Liver (tissue), 9 donors: ENCODE data around the gene ITFG1. TPM values are rescaled to one million over a fixed set of nuclear protein-coding genes. Genes with fewer than 3 reads are reported as not detected.

Experiments used
- DNase-seq: peaks from one replicate; pipeline ENCODE4 v3.0.0-alpha.2; 2017; ENCODE audit warnings: low spot score
- H3K27ac ChIP-seq, 2 donors: one replicate each; pipeline ENCODE4 v1.7.0; 2013; ENCODE audit warnings: inconsistent platforms in 2 of 2, low read length in 2 of 2, control low read depth in 1 of 2, low read depth in 1 of 2, mild to moderate bottlenecking in 1 of 2
- H3K27me3 ChIP-seq, 4 donors: one replicate each; pipeline versions ENCODE4 v1.6.1 to v1.7.0; 2013; ENCODE audit warnings: low read length in 3 of 4, inconsistent platforms in 1 of 4, mild to moderate bottlenecking in 1 of 4, moderate library complexity in 1 of 4; ENCODE audit not compliant: control insufficient read depth in 4 of 4, insufficient read depth in 4 of 4
- H3K36me3 ChIP-seq, 4 donors: one replicate each; pipeline versions ENCODE4 v1.6.1 to v1.7.0; 2013; ENCODE audit warnings: low read length in 3 of 4, mild to moderate bottlenecking in 3 of 4, low read depth in 1 of 4, moderate library complexity in 1 of 4; ENCODE audit not compliant: control insufficient read depth in 4 of 4, insufficient read depth in 3 of 4
- H3K4me1 ChIP-seq, 4 donors: one replicate each; pipeline versions ENCODE4 v1.6.1 to v1.7.0; 2013; ENCODE audit warnings: low read length in 3 of 4, mild to moderate bottlenecking in 3 of 4, moderate library complexity in 1 of 4; ENCODE audit not compliant: control insufficient read depth in 4 of 4, insufficient read depth in 4 of 4
- H3K4me3 ChIP-seq, 3 donors: one replicate each; pipeline versions ENCODE4 v1.6.1 to v1.7.0; 2013; ENCODE audit warnings: low read length in 3 of 3, control low read depth in 1 of 3, low read depth in 1 of 3, mild to moderate bottlenecking in 1 of 3
- H3K9ac ChIP-seq, 2 donors: one replicate each; pipeline ENCODE4 v1.7.0; 2013; ENCODE audit warnings: low read length in 2 of 2, mild to moderate bottlenecking in 2 of 2, moderate library complexity in 2 of 2, control low read depth in 1 of 2, low read depth in 1 of 2
- H3K9me3 ChIP-seq, 4 donors: one replicate each; pipeline versions ENCODE4 v1.6.1 to v1.7.0; 2013; ENCODE audit warnings: low read length in 3 of 4; ENCODE audit not compliant: control insufficient read depth in 4 of 4
- EGR1 ChIP-seq, 2 donors: IDR thresholded peaks; 2 replicates each; pipeline ENCODE4 v1.6.1; 2016 to 2018; ENCODE audit warnings: antibody characterized with exemption in 2 of 2, low read depth in 2 of 2
- FOXA1 ChIP-seq: IDR thresholded peaks from 2 replicates; pipeline ENCODE4 v1.6.1; 2016; ENCODE audit warnings: antibody characterized with exemption
- FOXA2 ChIP-seq: IDR thresholded peaks from 2 replicates; pipeline ENCODE4 v1.6.1; 2016; ENCODE audit warnings: antibody characterized with exemption
- GABPA ChIP-seq, 2 donors: IDR thresholded peaks in 1 of 2; conservative IDR thresholded peaks in 1 of 2; 2 replicates each; pipeline ENCODE4 v1.6.1; 2016; ENCODE audit warnings: antibody characterized with exemption in 2 of 2, mild to moderate bottlenecking in 1 of 2, moderate library complexity in 1 of 2
- HNF4A ChIP-seq, 2 donors: conservative IDR thresholded peaks; 2 replicates each; pipeline ENCODE4 v1.6.1; 2016; ENCODE audit warnings: antibody characterized with exemption in 2 of 2, mild to moderate bottlenecking in 2 of 2
- HNF4G ChIP-seq: IDR thresholded peaks from 2 replicates; pipeline ENCODE4 v1.6.1; 2016; ENCODE audit warnings: antibody characterized with exemption
- JUND ChIP-seq, 2 donors: IDR thresholded peaks; 2 replicates each; pipeline ENCODE4 v1.6.1; 2016; ENCODE audit warnings: antibody characterized with exemption in 2 of 2
- NR2F2 ChIP-seq: IDR thresholded peaks from 2 replicates; pipeline ENCODE4 v1.6.1; 2016; ENCODE audit warnings: antibody characterized with exemption
- RAD21 ChIP-seq, 2 donors: IDR thresholded peaks; 2 replicates each; pipeline ENCODE4 v1.6.1; 2016; ENCODE audit warnings: antibody characterized with exemption in 2 of 2, mild to moderate bottlenecking in 2 of 2
- RXRA ChIP-seq, 2 donors: IDR thresholded peaks; 2 replicates each; pipeline ENCODE4 v1.6.1; 2017 to 2018; ENCODE audit warnings: antibody characterized with exemption in 2 of 2, mild to moderate bottlenecking in 1 of 2
- SP1 ChIP-seq: IDR thresholded peaks from 2 replicates; pipeline ENCODE4 v1.6.1; 2018; ENCODE audit warnings: antibody characterized with exemption, mild to moderate bottlenecking
- TAF1 ChIP-seq: conservative IDR thresholded peaks from 2 replicates; pipeline ENCODE4 v1.6.1; 2016; ENCODE audit warnings: antibody characterized with exemption, mild to moderate bottlenecking
- YY1 ChIP-seq: IDR thresholded peaks from 2 replicates; pipeline ENCODE4 v1.6.1; 2016; ENCODE audit warnings: antibody characterized with exemption, mild to moderate bottlenecking
- WGBS: extraction: QIAGEN DNeasy Blood & Tissue Kit; methylation state at CpG from one replicate; pipeline ENCODE4 v1.1.7; 2013; 5-methylcytosine and 5-hydroxymethylcytosine counted together
- polyA plus RNA-seq, 2 donors: library from polyadenylated mRNA; stranded (reverse) in 1 of 2; unstranded in 1 of 2; fragments of 200-250 nt in 1 of 2; fragments of >200 nt in 1 of 2; fragmentation: Nextera tagmentation in 1 of 2; extraction: Ambion mirVana in 1 of 2; gene quantifications; one replicate each; pipeline versions ENCODE4 v1.2.1 to v1.2.3, GENCODE V29; 2013 to 2015
- total RNA-seq, 2 donors: library from RNA; depleted of rRNA; stranded (reverse); fragments of >200 nt; gene quantifications; one replicate each; pipeline ENCODE4 v1.2.3, GENCODE V29; 2014
- TF ChIP-seq, protein P1 (sequence below): fragments of 150-350 bp; IDR thresholded peaks from 2 replicates; pipeline ENCODE4 v1.5.1; 2017; ENCODE audit warnings: improper control_type of control experiment, low read depth, low read length; ENCODE audit not compliant: missing input control
- TF ChIP-seq, protein P2 (sequence below): IDR thresholded peaks from 2 replicates; pipeline ENCODE4 v1.6.1; 2016; ENCODE audit warnings: antibody characterized with exemption
- TF ChIP-seq, protein P3 (sequence below): IDR thresholded peaks from 2 replicates; pipeline ENCODE4 v1.6.1; 2016; ENCODE audit warnings: antibody characterized with exemption
- TF ChIP-seq, protein P4 (sequence below): IDR thresholded peaks from 2 replicates; pipeline ENCODE4 v1.6.1; 2016; ENCODE audit warnings: antibody characterized with exemption, mild to moderate bottlenecking
- TF ChIP-seq, protein P5 (sequence below): IDR thresholded peaks from 2 replicates; pipeline ENCODE4 v1.6.1; 2016; ENCODE audit warnings: antibody characterized with exemption
- donor health status: healthy.
- donor health status: healthy.
- donor health status: healthy.
- donor health status: healthy.
- donor health status: healthy.

The ITFG1 gene
- total RNA-seq (10 to 100 TPM; 32.1 to 40.9 TPM), polyA plus RNA-seq (10 to 100 TPM; 31.1 to 51.0 TPM)

DNA sequence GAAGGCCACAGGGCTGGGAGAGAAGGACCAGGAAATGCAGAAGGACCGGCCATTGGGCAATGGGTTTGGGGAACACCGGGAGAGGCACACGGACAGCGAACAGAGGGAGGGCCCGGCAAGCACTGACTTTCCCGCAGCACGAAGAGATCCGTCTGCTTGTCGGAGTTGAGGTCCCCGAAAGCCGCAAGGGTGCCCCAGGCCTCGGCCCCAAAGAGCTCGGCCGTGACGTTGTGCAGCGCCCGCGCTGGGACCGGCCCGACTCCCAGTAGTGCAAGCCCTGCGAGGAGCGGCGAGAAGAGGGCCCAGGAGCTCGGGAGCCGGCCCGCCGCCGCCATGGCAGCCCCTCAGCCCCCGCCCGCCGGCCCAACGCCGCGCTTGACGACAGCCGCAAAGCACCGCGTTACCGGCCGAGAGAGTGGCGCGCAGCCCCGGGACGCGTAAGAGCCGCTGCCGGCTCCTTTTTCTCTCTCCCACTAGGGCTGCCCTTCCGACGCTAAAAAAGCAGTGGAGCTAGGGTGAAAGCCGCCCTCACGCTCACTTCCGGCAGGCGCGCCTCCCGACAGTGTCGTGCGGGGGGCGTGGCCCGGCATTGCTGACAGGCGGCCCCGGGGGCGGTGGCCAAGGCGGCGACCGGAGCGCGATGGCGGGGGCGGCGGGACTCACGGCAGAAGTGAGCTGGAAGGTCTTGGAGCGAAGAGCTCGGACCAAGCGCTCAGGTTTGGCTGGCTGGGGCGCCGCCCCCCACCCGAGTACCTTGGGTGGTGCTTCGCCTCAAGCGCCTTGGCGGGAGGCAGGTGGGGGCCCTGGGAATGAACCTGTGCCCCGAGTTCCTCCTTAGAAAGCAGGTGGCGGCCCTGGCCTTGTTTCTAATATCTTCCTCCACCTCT, at the start of gene ITFG1, which contains the start of gene PHKB:
Gene ITFG1, minus strand, starts transcription at position 353 of the 887 bp plus-strand sequence. Its CDS starts 18 bp downstream, at position 335.
Gene PHKB, plus strand, starts transcription at position 621 of the 887 bp plus-strand sequence. Its CDS starts 20 bp downstream, at position 641.
- peak within 1 kb of the TSS; percentile 93 to 95 for H3K9ac ChIP-seq
- H3K9me3 ChIP-seq = no peaks in the 10 kb centered on the region
- no peaks in the 10 kb centered on the region for H3K27me3 ChIP-seq
- peaks cover 0 to 5% (median 2%) of the 10 kb centered on the region in 4 donors for H3K36me3 ChIP-seq
- DNase-seq = peak; percentile 93
- H3K4me3 ChIP-seq = peak within 1 kb of the TSS; percentile 82 to 100 (median 95)
- under 1% methylated on average over 82 of the region's 82 CpGs for WGBS
- no peak for TF ChIP-seq FOXA1
- no peak for TF ChIP-seq RXRA (IDR thresholded peaks at IDR 0.05)
- TF ChIP-seq, protein P1, sequence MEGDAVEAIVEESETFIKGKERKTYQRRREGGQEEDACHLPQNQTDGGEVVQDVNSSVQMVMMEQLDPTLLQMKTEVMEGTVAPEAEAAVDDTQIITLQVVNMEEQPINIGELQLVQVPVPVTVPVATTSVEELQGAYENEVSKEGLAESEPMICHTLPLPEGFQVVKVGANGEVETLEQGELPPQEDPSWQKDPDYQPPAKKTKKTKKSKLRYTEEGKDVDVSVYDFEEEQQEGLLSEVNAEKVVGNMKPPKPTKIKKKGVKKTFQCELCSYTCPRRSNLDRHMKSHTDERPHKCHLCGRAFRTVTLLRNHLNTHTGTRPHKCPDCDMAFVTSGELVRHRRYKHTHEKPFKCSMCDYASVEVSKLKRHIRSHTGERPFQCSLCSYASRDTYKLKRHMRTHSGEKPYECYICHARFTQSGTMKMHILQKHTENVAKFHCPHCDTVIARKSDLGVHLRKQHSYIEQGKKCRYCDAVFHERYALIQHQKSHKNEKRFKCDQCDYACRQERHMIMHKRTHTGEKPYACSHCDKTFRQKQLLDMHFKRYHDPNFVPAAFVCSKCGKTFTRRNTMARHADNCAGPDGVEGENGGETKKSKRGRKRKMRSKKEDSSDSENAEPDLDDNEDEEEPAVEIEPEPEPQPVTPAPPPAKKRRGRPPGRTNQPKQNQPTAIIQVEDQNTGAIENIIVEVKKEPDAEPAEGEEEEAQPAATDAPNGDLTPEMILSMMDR = no peak
- peak; percentile 68 to 80 for TF ChIP-seq EGR1 (IDR thresholded peaks at IDR 0.05; ENCODE audit: low read depth in 2 of 2)
- TF ChIP-seq NR2F2 = no peak
- peak; percentile 54 for TF ChIP-seq TAF1
- no peak for TF ChIP-seq SP1
- TF ChIP-seq, protein P2, sequence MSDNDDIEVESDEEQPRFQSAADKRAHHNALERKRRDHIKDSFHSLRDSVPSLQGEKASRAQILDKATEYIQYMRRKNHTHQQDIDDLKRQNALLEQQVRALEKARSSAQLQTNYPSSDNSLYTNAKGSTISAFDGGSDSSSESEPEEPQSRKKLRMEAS = no peak
- TF ChIP-seq, protein P3, sequence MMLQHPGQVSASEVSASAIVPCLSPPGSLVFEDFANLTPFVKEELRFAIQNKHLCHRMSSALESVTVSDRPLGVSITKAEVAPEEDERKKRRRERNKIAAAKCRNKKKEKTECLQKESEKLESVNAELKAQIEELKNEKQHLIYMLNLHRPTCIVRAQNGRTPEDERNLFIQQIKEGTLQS = no peak
- no peak for TF ChIP-seq HNF4G
- TF ChIP-seq, protein P4, sequence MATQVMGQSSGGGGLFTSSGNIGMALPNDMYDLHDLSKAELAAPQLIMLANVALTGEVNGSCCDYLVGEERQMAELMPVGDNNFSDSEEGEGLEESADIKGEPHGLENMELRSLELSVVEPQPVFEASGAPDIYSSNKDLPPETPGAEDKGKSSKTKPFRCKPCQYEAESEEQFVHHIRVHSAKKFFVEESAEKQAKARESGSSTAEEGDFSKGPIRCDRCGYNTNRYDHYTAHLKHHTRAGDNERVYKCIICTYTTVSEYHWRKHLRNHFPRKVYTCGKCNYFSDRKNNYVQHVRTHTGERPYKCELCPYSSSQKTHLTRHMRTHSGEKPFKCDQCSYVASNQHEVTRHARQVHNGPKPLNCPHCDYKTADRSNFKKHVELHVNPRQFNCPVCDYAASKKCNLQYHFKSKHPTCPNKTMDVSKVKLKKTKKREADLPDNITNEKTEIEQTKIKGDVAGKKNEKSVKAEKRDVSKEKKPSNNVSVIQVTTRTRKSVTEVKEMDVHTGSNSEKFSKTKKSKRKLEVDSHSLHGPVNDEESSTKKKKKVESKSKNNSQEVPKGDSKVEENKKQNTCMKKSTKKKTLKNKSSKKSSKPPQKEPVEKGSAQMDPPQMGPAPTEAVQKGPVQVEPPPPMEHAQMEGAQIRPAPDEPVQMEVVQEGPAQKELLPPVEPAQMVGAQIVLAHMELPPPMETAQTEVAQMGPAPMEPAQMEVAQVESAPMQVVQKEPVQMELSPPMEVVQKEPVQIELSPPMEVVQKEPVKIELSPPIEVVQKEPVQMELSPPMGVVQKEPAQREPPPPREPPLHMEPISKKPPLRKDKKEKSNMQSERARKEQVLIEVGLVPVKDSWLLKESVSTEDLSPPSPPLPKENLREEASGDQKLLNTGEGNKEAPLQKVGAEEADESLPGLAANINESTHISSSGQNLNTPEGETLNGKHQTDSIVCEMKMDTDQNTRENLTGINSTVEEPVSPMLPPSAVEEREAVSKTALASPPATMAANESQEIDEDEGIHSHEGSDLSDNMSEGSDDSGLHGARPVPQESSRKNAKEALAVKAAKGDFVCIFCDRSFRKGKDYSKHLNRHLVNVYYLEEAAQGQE = peak; percentile 10
- no peak for TF ChIP-seq HNF4A (conservative IDR thresholded peaks at IDR 0.05)
- no peak for TF ChIP-seq JUND (IDR thresholded peaks at IDR 0.05)
- peak; percentile 90 for TF ChIP-seq YY1
- no peak for TF ChIP-seq FOXA2
- peak in 1 of 2 donors; percentile 84 for TF ChIP-seq GABPA (IDR thresholded peaks at IDR 0.05 in 1 of 2, conservative IDR thresholded peaks at IDR 0.05 in 1 of 2)
- peak in 1 of 2 donors; percentile 55 for TF ChIP-seq RAD21 (IDR thresholded peaks at IDR 0.05)
- TF ChIP-seq, protein P5, sequence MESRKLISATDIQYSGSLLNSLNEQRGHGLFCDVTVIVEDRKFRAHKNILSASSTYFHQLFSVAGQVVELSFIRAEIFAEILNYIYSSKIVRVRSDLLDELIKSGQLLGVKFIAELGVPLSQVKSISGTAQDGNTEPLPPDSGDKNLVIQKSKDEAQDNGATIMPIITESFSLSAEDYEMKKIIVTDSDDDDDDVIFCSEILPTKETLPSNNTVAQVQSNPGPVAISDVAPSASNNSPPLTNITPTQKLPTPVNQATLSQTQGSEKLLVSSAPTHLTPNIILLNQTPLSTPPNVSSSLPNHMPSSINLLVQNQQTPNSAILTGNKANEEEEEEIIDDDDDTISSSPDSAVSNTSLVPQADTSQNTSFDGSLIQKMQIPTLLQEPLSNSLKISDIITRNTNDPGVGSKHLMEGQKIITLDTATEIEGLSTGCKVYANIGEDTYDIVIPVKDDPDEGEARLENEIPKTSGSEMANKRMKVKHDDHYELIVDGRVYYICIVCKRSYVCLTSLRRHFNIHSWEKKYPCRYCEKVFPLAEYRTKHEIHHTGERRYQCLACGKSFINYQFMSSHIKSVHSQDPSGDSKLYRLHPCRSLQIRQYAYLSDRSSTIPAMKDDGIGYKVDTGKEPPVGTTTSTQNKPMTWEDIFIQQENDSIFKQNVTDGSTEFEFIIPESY = no peak
- H3K27ac ChIP-seq = peak within 1 kb of the TSS; percentile 97 to 99
- peaks cover 2 to 32% (median 19%) of the 10 kb centered on the region in 4 donors for H3K4me1 ChIP-seq
